GM19025 (cell line): ENCODE measurements around the gene SEMA5B.

ENCODE experiments used
- ATAC-seq: cut with Tn5 transposase; IDR thresholded peaks from one replicate; pipeline ENCODE4 v1.9.1; 2021; ENCODE audit warnings: mild to moderate bottlenecking, low read depth, moderate library complexity; ENCODE audit not compliant: unreplicated experiment

SEMA5B gene

DNA sequence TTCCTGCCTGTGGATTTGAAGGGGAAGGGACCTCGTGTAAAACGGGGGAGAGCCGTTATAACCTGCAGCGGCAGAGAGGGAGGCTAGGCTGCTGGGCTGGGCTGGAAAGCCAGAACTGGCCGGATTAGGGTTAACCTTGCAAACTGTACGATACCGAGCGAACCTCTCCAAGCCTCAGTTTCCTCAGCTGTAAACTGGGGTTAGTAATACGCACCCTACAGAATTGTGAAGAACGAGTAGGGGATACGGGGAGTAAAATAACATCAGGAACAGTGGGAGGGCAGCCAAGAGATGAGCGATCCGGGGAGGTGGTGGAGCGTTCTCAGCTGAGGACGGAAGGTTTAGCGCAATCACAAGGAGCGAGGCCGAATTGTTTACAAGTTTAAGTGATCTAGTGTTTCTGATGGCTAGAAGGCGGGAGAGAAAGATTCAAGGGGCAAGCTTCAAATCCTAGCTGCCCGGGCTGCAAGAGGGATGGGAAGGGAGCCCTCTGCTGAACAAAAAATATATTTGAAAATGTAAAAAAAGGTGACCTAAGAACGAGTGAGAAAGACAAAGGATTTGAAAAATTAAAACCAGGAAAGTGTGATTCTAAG is 768 bp upstream of the SEMA5B start:
- no peak for ATAC-seq

DNA sequence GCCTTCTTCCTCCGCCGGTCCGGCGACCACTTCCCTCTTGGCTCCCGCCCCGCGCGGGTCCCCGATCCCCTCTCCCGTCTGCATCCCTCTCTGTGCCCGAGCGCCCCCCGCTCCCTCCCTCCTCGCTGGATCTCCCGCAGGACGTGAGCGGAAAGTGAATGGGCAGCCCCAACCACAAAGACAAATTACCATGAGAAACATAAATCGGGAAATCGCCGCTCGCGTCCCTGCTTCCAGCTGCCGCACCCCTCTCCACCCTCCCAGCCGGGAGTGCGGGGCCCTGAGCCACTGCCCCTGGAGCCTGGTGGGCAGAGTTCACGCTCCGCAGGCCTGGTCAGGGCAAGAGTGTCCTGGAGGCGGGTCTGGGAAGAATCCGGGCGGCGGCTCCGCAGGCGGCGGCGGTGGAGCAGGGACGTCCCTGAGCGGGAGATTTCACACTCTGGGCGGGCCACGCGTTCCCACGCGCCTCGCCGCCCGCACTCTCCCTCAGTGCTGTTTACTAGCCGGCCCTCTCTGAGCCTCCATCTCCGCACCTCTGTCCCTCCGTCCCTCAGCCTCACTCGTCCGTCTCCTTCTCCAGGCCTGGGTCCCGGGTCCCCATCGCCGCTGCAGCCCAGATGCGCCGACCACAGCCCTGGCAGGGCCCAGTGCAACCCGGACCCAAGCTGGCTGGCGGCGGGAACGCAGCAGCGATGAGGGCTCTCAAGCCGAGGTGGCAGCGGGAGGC is 835 bp downstream of the SEMA5B start:
- no peak for ATAC-seq

DNA sequence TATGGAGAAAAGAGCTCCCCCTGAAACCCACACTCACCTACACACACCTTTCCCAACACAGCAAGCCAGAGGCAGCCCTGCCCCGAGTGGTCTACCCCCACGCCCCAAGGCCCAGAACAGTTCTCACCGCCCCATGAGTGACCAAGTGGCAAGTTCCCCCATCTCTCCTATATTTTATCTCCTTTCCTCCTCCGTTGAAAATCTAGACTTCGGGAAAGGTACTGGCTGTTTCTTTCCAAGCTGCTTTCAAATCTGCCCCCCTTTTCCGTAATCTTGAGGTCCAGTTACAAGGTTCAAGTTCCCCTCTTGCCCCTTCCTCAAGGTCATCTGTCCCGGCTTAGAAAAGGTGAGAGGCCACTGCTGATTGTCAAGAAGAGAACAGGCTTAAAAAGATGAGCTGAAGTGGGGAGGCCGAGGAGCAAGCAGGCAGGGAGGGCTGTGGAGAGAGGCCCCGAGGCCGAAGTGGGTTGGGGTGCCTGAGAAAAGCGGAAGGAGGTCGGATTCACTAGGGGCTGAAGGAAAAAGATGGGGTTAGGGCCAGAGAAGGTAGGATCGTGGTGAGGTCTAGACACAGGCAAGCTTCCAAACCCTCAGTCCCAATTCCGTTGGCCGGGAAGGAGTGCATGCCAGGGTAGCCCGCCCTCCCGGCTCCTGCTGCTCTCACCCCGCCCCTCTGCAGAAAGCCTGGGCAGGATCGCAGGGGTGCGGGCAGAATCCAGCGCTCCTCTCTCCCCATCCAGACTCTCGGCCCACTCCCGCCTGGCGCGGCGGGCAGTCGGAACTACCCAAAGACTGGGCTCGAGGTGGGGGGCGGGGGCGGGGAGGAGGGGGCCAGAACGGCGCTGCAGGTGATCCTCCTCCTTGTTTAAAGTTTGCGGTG is 1.7 kb downstream of the SEMA5B start:
- no peak for ATAC-seq

DNA sequence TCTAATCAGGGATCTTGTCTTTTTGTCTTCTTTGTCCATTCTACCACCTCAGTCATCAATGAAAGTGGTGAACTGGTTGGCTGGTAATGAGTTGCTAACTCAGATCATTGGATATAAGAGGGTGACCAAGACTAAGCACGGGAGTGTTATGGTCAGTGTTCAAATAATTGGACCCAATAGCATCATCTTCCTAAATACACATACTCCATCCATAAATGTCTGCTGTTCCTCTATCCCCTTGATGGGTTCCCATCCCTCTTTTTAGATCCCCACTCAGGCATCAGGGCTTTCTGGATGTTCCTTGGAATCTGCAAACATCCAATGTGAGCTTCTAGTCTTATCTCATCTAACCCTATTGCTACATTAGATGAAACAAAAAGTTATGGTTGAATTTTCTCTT is 3.5 kb downstream of the SEMA5B start:
- ATAC-seq: no peak

DNA sequence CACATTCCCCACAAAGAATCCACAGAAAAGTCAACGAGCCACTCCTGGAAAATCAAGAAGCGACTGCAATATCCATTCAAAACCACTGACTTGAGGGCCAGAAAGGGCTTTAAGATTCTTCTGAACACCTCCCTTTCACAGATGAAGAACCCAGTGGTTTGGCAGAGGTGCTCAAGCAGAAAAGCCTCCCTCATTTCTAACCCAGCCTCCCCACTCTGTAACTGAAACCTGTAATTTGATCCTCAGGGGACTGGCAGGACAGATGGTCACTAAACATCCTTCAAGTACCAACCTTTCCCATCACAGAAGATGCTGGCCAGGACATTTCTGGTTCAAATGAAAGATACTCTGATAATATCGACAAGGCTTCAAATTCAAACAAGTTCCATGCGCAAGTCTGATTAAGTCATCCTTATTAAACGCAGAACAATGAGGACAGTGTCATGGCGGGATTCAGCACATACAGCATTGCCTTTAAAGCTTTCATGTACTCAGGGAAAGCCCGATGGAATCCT is 5.5 kb downstream of the SEMA5B start:
- no peak for ATAC-seq

DNA sequence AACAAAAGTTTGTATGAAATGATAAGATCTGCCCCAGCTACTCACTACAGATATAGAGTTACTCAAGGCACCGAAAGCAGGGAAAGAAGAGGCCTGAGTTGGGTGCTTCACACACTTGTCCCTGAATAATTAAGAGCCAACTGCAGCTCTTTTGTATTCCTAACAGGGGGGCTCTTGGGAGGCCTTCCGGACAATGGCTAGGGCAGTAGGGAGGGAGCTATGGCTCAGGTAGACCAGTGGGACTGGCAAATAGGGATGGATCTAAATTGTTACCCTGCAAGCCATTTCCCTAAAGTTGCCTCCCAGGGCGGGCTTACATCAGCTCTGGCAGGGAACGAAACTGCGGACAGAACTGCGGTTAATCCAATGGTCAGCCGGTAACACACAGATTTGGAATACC is 6.2 kb downstream of the SEMA5B start:
- ATAC-seq: no peak

DNA sequence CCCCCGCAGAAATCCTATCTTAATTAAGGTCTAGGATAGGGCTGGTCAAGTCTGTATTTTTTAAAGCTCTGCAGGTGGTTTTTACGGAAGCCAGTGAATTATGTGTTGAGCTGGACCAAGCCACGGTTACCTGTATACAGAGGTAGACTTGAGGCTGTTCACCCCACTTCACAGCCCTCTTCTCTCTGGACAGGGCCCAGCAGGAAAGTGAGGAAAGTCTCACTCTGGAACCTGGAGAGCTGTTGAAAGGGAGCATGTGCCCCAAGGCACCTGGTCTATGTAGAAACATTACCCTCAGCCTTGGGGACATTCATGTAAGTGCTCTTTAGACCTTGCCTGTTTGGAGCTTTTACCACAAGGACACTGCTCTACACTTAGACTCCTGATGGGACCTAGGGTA is 6.9 kb downstream of the SEMA5B start:
- ATAC-seq: no peak

DNA sequence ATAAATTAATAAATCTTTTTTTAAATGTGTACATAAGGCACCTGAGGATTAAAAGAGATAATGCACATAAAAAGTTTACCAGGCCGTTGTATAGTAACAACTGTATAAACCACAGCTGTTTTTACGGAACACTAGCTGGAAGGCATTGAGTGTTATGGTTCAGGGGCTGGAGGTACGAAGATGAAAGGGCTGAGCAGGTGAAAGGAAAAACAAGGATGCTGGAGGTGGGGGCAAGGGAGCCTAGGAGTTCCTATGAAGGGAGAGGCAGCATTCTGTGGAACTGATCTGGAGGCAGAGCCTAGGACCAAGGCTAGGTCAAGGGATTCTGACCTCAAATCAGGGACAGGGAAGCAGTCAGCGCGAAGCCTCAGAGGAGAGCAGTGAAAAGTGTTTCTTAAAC is 8.0 kb downstream of the SEMA5B start:
- ATAC-seq: no peak

DNA sequence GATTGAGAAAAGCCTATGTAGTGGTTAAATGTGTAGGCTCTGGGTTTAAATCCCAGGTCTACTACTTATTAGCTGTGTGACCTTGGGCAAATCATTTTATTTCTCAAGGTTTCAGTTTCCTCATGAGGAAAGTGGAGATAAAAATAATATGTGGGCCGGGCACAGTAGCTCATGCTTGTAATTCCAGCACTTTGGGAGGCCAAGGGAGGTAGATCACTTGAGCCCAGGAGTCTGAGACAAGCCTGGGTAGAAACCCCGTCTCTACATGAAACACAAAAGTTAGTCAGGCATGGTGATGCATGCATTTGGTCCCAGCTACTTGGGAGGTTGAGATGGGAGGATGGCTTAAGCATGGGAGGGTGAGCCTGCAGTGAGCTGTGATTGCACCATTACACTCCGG is 8.4 kb downstream of the SEMA5B start:
- ATAC-seq: no peak

DNA sequence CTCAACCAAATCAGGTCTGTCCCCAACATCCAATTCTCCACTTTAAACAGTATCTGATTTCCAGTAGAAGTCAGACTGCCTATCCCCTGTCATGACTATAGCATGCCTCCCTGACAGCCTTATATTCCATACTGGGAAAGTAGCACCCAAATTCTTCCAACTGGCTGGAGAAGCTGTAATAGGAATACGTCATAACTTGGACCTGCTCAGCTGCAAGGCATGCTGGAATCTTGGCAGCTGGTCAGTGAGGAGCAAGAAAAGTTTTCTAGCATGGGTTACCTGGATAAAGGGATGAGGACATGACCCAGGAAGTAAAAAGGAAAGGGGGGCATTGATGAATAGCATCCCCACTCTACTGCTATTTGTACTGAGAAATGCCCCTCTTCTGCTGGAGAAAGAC is 8.9 kb downstream of the SEMA5B start:
- no peak for ATAC-seq

DNA sequence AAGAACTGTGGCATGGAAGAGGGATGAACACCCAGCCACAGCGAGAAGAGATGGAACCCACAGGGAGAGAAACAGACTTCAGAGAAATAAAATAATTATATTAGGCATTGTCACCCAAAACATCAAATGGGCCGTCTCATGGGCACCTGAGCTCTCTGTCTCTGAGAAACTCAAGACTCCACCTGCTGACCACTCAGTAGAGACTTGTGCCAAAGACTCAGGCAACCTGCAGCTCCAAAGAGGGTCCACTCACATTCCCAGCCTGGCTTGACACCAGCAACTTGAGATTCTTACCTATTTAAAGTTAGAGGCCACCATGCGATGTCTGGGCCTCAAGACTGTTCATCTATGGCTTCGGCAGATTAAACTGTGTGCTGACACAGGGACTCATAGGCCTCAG is 12.0 kb downstream of the SEMA5B start:
- no peak for ATAC-seq

DNA sequence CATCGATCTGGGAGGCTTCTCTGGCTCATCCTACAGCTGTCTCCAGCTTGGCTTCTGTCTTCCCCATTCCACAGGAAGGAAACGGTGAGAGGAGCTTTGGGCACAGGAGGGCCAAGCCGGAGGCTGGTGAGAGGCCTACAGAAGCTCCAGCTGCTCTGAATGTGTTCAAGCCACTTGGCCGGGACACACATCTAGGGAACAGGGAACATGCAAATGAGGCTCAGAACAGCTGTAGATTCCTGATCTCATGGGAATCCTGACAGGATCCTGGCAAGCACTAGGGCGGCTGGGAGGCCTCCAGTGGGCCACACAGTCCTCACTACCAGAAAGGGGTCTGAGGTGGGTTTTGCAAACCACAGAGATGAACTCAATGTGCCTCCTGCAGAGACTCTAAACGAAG is 13.7 kb downstream of the SEMA5B start:
- ATAC-seq: no peak

DNA sequence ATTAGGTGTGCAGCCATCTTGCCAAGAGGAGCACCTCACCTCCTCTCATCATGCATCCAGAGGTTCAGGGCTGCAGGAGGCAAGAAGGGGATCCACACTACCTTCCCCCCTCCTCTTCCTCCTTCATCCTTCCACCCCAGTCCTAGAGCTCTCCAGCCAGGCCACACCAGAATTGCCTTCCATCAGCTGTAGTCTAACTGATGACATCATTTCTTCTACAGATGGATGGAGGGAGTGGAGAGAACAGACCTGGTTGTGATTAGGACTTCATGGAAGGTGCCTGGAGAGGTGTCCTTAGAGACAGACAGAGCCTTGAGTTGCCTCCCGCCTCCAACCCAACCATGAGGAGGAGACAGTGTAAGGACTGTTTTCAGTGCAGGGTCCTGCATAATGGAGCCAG is 14.9 kb downstream of the SEMA5B start:
- no peak for ATAC-seq

DNA sequence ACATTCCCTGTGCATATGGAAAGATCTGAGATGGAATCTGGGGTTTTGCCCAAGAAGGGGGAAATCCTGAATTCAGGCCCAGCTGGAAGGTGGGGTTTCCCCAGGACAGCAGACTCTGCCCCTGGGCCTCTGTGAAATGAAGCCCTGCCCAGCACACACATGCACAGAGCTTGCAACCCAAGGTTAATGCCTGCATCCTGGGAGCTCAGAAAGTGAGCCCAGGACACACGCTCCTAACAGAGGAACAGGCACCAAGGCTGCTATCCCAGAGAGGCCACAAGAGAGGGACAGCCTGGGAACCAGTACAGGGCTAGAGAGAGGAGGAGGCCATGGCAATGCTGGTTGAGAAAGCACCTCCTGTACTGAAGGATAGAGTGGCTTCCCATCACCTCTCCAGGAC is 16.1 kb downstream of the SEMA5B start:
- no peak for ATAC-seq

DNA sequence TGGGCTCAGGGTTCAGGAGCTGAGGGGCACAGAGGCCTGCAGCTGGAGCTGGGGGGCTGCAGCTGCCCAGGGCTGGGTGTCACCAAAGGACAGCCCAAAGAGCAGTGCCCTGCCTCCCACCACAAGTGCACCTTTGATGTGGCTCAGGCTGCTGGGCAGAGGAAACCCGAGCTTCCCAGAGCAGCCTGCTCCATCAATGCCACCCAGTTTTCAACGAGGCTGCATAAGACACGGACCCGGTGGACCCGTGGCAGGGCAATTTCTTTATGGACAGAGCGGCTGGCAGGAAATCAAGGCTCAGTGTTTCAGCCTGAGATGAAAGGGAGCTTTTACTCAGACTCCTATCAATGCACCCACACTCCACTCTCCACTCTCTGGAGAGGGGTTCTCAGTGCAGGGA is 18.7 kb downstream of the SEMA5B start:
- ATAC-seq: no peak

DNA sequence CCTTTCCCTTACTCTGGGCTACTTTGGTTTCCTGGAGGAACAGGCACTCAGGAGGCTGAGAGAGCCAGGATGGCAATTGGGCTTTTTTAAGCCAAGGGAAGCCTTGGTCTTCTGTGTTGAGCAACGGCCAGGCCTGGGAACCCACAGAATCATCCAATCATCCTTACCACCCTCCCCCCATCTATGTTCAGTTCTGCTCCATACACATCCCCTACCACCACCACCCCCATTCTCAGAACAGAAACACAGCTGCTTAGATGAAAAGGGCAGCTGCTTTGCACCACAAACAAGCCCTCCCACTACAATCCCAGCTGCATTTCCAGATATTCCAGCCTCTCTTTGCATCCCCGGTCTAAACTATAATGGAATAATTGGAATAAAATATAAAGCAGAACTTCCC is 21.0 kb downstream of the SEMA5B start:
- ATAC-seq: no peak

DNA sequence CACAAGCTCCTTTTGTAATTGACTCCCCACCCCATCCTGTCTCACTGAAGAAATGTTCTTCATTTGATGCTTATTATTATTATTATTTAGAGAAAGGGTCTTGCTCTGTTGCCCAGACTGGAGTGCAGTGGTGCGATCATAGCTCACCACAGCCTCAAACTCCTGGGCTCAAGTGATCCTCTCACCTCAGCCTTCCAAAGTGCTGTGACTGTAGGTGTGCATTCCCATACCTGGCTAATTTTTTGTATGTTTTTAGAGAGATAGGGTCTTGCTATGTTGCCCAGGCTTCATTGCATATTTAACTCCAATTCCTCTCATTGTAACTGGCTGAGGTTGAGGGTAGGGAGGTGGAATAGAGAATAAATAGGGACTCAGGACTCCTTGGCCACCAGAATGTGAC is 22.3 kb downstream of the SEMA5B start:
- no peak for ATAC-seq

DNA sequence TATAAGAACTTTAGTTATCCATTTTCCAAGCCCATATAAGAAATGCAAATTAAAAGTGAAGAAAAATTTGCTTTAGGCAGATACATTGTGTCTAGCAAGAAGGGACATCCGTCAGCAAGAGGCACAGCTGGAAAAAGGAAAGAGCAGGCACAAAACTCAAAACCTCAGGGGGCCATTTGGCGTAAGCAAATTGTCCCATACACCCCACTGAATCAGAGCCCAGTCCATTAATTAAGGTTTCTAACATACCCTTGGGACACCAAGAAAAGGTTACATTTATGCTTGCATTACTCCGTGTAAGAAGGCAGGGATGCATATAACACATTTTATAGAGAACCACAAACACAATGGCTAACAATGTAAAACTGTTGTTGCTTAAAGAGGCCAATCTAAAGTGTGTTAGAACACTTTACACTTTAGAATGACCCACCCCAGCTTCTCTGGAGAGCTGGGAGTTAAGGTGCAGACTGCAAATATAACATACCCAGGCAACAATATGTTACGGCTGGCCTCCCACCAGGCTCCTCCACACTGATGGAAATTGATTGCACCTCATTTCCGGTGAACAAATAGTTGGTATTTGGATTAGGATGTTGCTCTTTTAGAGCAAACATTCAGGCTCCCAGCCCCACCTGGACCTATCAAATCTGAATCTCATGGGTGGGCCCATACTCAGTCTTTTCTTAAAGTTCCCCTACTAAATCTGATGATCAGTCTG is 23.2 kb downstream of the SEMA5B start:
- ATAC-seq: no peak

DNA sequence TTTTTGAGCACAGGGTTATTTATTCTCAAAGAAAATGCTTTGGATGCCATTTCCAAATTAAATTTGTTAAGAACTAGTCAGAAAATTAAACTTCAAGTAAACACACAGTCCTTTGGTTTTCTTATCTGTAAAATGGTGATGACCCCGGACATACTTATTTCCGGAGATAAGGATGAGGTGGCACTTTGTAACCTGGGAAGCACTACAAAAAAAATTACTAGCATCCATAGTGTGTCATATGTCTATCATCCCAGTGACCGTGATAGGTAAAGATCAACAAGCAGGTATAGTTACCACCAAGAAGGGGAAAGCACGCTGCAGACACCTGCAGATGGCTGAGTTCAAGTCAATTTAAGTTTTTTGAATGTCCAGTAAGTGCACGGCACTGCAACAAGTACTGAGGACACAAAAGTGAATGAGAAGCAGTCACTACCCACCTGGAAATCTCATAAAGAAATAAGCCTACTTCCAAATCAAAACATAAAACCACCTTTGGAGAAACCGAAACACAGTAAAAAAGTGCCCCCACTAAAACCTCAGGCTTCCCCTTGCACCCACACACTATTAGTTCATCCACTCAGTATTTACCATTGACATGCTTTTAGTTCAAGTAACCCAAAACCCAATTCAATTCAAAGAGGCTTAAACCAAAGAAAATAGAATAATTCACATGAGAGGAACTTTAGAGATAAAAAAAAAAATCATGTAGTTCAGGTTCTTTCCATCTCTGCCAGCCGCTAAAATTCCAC is 24.6 kb downstream of the SEMA5B start:
- no peak for ATAC-seq

DNA sequence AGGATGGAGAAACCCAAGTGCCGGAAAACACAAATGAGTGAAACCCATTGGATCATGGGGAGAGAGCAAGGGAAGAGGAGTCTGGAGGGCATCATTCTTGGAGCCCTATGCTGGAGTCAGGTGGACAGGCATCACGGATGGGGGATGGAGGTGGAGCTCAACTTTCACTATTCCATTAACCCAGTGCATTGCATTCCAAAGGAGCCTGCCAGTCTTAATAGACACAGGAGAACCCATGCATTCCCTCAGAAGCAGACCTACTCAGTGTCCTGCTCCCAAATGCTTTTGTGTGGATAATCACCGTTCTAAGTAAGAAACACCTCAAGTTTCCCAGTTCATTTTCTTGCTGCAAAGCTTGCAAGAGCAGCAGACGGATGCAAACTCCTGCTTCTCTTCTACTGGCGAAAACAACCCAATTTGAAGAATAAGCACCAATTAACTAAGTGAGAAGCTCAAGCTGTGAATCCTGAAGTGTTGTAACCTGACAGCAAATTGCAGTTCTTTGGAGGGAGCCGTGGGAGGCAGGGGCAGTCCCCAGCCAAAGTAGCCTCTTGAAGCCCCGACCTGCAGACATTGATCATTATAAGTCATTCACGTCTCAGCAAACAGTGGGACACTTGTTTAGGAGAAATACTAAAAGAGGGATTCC is 25.3 kb downstream of the SEMA5B start:
- no peak for ATAC-seq
